CD4-positive, CD25-positive, alpha-beta regulatory T cell (primary cell): ENCODE results near the gene C3orf20. TPM values are rescaled to one million over a fixed set of nuclear protein-coding genes. Genes with fewer than 3 reads are reported as not detected.

Experiments
- ATAC-seq, 2 donors: fragments of 150-1000 bp; cut with Tn5 transposase; one replicate each; pipeline ENCODE4 v1.10.0; 2021; ENCODE audit warnings: low read depth in 2 of 2, moderate number of reproducible peaks in 2 of 2, moderate library complexity in 1 of 2
- DNase-seq, 3 donors: peaks; one replicate each; pipeline versions ENCODE4 v3.0.0 to v3.0.0-alpha.2; 2012 to 2022; ENCODE audit warnings: mixed read lengths in 1 of 3
- H3K27ac ChIP-seq: one replicate; pipeline ENCODE4 v1.7.0; 2013; ENCODE audit warnings: mild to moderate bottlenecking, low read length; ENCODE audit not compliant: insufficient read depth, poor library complexity, severe bottlenecking
- H3K27me3 ChIP-seq: one replicate; pipeline ENCODE4 v1.7.0; 2013; ENCODE audit warnings: low read length; ENCODE audit not compliant: control insufficient read depth, insufficient read depth
- H3K36me3 ChIP-seq: one replicate; pipeline ENCODE4 v1.7.0; 2013; ENCODE audit warnings: mild to moderate bottlenecking, low read length, moderate library complexity; ENCODE audit not compliant: control insufficient read depth, insufficient read depth
- H3K4me1 ChIP-seq: 2 replicates; pipeline ENCODE4 v1.7.0; 2013; ENCODE audit warnings: mild to moderate bottlenecking, low read length; ENCODE audit not compliant: insufficient read depth, control insufficient read depth, poor library complexity, severe bottlenecking
- H3K4me3 ChIP-seq: one replicate; pipeline ENCODE4 v1.7.0; 2013; ENCODE audit warnings: low read depth, mild to moderate bottlenecking, low read length, moderate library complexity
- H3K9me3 ChIP-seq, 2 experiments: 1 replicate in 1 of 2; 2 replicates in 1 of 2; pipeline ENCODE4 v1.7.0; 2013; ENCODE audit warnings: low read length in 2 of 2, mild to moderate bottlenecking in 1 of 2, moderate library complexity in 1 of 2; ENCODE audit not compliant: control insufficient read depth in 2 of 2
- H3K27ac Mint-ChIP-seq, 3 donors: one replicate each; pipeline ENCODE4 v1.8.0; 2020 to 2022; ENCODE audit warnings: mild to moderate bottlenecking in 3 of 3, mixed read lengths in 3 of 3, moderate library complexity in 2 of 3
- H3K27me3 Mint-ChIP-seq: one replicate; pipeline ENCODE4 v1.8.0; 2022; ENCODE audit warnings: mild to moderate bottlenecking, mixed read lengths
- H3K36me3 Mint-ChIP-seq: one replicate; pipeline ENCODE4 v1.8.0; 2020; ENCODE audit warnings: mixed read lengths
- H3K4me1 Mint-ChIP-seq, 4 donors: one replicate each; pipeline ENCODE4 v1.8.0; 2020 to 2022; ENCODE audit warnings: mixed read lengths in 4 of 4, mild to moderate bottlenecking in 1 of 4
- H3K4me3 Mint-ChIP-seq, 4 donors: one replicate each; pipeline ENCODE4 v1.8.0; 2020 to 2022; ENCODE audit warnings: mild to moderate bottlenecking in 4 of 4, mixed read lengths in 4 of 4, moderate library complexity in 3 of 4
- H3K9me3 Mint-ChIP-seq, 7 donors: one replicate each; pipeline ENCODE4 v1.8.0; 2020 to 2022; ENCODE audit warnings: mixed read lengths in 7 of 7, mild to moderate bottlenecking in 3 of 7, moderate library complexity in 2 of 7
- polyA plus RNA-seq, 4 donors: library from polyadenylated mRNA; unstranded; fragments of 300-500 nt; fragmentation: Illumina TruSeq; gene quantifications; one replicate each; pipeline ENCODE4 v1.2.3, GENCODE V29; 2021
- total RNA-seq: library from RNA; stranded (reverse); gene quantifications from one replicate; pipeline ENCODE4 v1.2.3, GENCODE V29; 2022

Gene C3orf20
- total and polyA plus RNA-seq, 5 donors from 2014 or later: 0.37 TPM; not detected in 4

GRCh38 chr3:14783480-14784086, 108.6 kb downstream of the C3orf20 start:
- Mint-ChIP-seq H3K27me3 (peaks cover 13% of the 10 kb centered on the region), H3K9me3 (peaks cover 0 to 7% (median 4%) of the 10 kb centered on the region in 7 donors), H3K4me3 (no peak overlapping the region), H3K36me3 (no peaks in the 10 kb centered on the region), H3K4me1 (no peaks in the 10 kb centered on the region), H3K27ac (no peak overlapping the region)
- peaks cover 6% of the 10 kb centered on the region for H3K27me3 ChIP-seq
- H3K4me1 ChIP-seq: no peaks in the 10 kb centered on the region
- peaks cover 0 to 4% of the 10 kb centered on the region in 2 experiments for H3K9me3 ChIP-seq
- no peak for ATAC-seq
- DNase-seq: no peak
- no peak overlapping the region for H3K4me3 ChIP-seq
- no peaks in the 10 kb centered on the region for H3K36me3 ChIP-seq
- no peak overlapping the region for H3K27ac ChIP-seq

- H3K27me3 Mint-ChIP-seq: peaks cover 16% of the 10 kb centered on the region
- H3K4me3 ChIP-seq: no peak overlapping the region
- DNase-seq (no peak), ATAC-seq (no peak)
- H3K27ac Mint-ChIP-seq: no peak overlapping the region
- H3K36me3 ChIP-seq: no peaks in the 10 kb centered on the region
- H3K4me3 Mint-ChIP-seq: no peak overlapping the region
- H3K27me3 ChIP-seq: peaks cover 6% of the 10 kb centered on the region
- H3K4me1 ChIP-seq: no peaks in the 10 kb centered on the region
- H3K4me1 Mint-ChIP-seq: no peaks in the 10 kb centered on the region
- H3K9me3 Mint-ChIP-seq: peaks cover 0 to 4% (median under 1%) of the 10 kb centered on the region in 7 donors
- no peaks in the 10 kb centered on the region for H3K36me3 Mint-ChIP-seq
- H3K27ac ChIP-seq: no peak overlapping the region
- no peaks in the 10 kb centered on the region for H3K9me3 ChIP-seq
Measured at GRCh38 chr3:14784087-14784681, 109.2 kb downstream of the C3orf20 start.

- H3K27me3 Mint-ChIP-seq: peaks cover 7% of the 10 kb centered on the region
- no peak overlapping the region for H3K4me3 ChIP-seq
- ATAC-seq (no peak), DNase-seq (no peak)
- H3K9me3 ChIP-seq: no peaks in the 10 kb centered on the region
- H3K4me1 Mint-ChIP-seq: no peaks in the 10 kb centered on the region
- H3K4me1 ChIP-seq: no peaks in the 10 kb centered on the region
- no peak overlapping the region for H3K4me3 Mint-ChIP-seq
- no peaks in the 10 kb centered on the region for H3K36me3 ChIP-seq
- H3K27ac ChIP-seq: no peak overlapping the region
- no peaks in the 10 kb centered on the region for H3K36me3 Mint-ChIP-seq
- peaks cover 0 to 4% (median 0%) of the 10 kb centered on the region in 7 donors for H3K9me3 Mint-ChIP-seq
- peaks cover 1% of the 10 kb centered on the region for H3K27me3 ChIP-seq
- no peak overlapping the region for H3K27ac Mint-ChIP-seq
Measured at GRCh38 chr3:14785207-14786155, 110.5 kb downstream of the C3orf20 start.

- peaks cover 2% of the 10 kb centered on the region for H3K27me3 ChIP-seq
- no peaks in the 10 kb centered on the region for H3K4me1 ChIP-seq
- no peak overlapping the region for H3K4me3 ChIP-seq
- no peaks in the 10 kb centered on the region for H3K9me3 ChIP-seq
- H3K9me3 Mint-ChIP-seq: peaks cover 0 to 4% (median 0%) of the 10 kb centered on the region in 7 donors
- no peak overlapping the region for H3K4me3 Mint-ChIP-seq
- H3K36me3 ChIP-seq: no peaks in the 10 kb centered on the region
- H3K4me1 Mint-ChIP-seq: no peaks in the 10 kb centered on the region
- H3K27me3 Mint-ChIP-seq: peaks cover 10% of the 10 kb centered on the region
- H3K36me3 Mint-ChIP-seq: no peaks in the 10 kb centered on the region
- no peak overlapping the region for H3K27ac Mint-ChIP-seq
- H3K27ac ChIP-seq: no peak overlapping the region
- DNase-seq (no peak), ATAC-seq (no peak)
Measured at GRCh38 chr3:14786369-14786768, 111.4 kb downstream of the C3orf20 start.

- Mint-ChIP-seq H3K9me3 (peaks cover 0 to 4% (median 0%) of the 10 kb centered on the region in 7 donors), H3K4me3 (no peak overlapping the region), H3K36me3 (no peaks in the 10 kb centered on the region), H3K27me3 (peaks cover 10% of the 10 kb centered on the region), H3K27ac (no peak overlapping the region), H3K4me1 (no peaks in the 10 kb centered on the region)
- H3K36me3 ChIP-seq: no peaks in the 10 kb centered on the region
- H3K9me3 ChIP-seq: no peaks in the 10 kb centered on the region
- H3K4me3 ChIP-seq: no peak overlapping the region
- no peak overlapping the region for H3K27ac ChIP-seq
- ATAC-seq (no peak), DNase-seq (no peak)
- peaks cover 2% of the 10 kb centered on the region for H3K27me3 ChIP-seq
- H3K4me1 ChIP-seq: no peaks in the 10 kb centered on the region
Measured at GRCh38 chr3:14787630-14788029, 112.7 kb downstream of the C3orf20 start.

- H3K4me3 ChIP-seq: no peak overlapping the region
- no peaks in the 10 kb centered on the region for H3K36me3 Mint-ChIP-seq
- H3K9me3 ChIP-seq: no peaks in the 10 kb centered on the region
- H3K27ac Mint-ChIP-seq: no peak overlapping the region
- no peak overlapping the region for H3K27ac ChIP-seq
- no peak overlapping the region for H3K4me3 Mint-ChIP-seq
- H3K9me3 Mint-ChIP-seq: peaks cover 0 to 4% (median 0%) of the 10 kb centered on the region in 7 donors
- ATAC-seq: no peak
- no peak for DNase-seq
- peaks cover 2% of the 10 kb centered on the region for H3K27me3 ChIP-seq
- H3K4me1 Mint-ChIP-seq: no peaks in the 10 kb centered on the region
- H3K27me3 Mint-ChIP-seq: peaks cover 10% of the 10 kb centered on the region
- no peaks in the 10 kb centered on the region for H3K4me1 ChIP-seq
- H3K36me3 ChIP-seq: no peaks in the 10 kb centered on the region
Measured at GRCh38 chr3:14788644-14789043, 113.7 kb downstream of the C3orf20 start.

GRCh38 chr3:14789221-14789620, 114.3 kb downstream of the C3orf20 start:
- no peak for DNase-seq
- Mint-ChIP-seq H3K4me1 (no peaks in the 10 kb centered on the region), H3K4me3 (no peak overlapping the region), H3K9me3 (peaks cover 0 to 4% (median 0%) of the 10 kb centered on the region in 7 donors), H3K27me3 (peaks cover 10% of the 10 kb centered on the region), H3K36me3 (no peaks in the 10 kb centered on the region), H3K27ac (no peak overlapping the region)
- Histone ChIP-seq H3K4me3 (no peak overlapping the region), H3K27me3 (peaks cover 2% of the 10 kb centered on the region), H3K9me3 (no peaks in the 10 kb centered on the region), H3K4me1 (no peaks in the 10 kb centered on the region), H3K36me3 (no peaks in the 10 kb centered on the region), H3K27ac (no peak overlapping the region)
- ATAC-seq: no peak
